ENCODE results near the gene NTRK3.

NTRK3 gene

DNA sequence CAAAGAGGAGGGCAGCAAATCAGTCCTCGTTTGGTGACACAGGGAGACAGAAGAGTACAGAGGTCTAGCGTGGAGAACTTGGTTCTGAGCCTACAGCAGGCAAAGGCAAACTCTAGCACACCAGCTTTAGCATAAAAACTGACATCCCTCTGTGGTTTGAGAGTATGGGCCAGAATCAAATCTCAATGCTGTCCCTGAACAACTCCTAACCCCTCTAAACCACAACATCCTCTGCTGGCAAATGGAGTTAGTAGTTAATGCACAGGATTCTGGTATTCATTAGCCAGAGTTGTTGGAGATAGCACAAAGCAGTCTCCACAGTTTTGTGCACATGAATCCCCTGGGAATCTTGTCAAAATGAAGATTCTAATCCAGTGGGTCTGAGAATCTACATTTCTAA, 315.8 kb downstream of the NTRK3 start:
- no peak for DNase-seq (ENCODE audit: low read depth)

DNA sequence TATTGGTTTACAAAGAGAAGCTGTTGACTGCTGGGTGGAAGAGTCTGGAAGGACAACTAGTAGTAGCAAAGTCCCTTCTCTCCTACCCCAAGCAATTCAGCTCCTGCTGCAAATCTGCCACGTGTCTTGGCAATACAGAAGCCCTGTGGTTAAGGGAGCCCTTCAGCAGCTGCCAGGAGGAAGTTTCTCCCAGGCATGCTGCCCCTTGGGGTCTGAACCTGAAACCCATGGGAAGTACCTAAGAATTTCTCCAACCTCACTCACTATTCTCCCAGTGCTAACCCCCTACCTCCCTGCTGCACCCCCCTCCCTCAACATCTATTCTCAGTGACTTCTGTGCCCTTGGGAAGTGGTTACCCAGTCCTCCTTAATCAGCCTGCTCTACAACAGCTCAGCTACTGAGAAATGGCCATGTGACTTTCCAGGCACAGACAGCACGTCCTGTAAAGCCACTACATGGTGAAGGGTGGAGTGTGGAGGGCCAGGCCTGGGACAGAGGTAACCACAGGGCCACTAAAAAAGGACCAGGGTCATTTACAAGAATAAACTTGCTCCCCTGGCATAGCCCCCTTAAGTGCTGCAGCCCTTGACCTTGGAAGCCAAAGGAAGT, 316.6 kb downstream of the NTRK3 start:
- DNase-seq (ENCODE audit: low read depth), result no peak

DNA sequence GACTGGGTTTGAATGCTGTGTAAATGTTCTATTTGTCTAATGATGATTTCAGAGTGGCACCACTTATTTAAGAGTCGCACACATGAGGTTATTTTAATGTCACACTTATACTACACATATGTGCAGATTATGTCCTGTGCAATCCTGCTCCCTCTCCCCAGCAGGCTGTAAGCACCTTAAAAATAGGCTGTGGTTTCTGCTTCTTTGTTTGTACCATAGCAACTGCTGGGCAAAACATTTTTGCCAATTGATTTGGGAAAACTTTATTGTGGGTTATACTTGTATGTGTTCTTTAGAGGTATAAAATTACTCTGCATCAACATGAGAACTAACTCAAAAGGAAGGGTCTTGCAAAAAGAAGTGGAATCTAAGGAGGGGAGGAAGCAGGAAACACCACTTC, 318.5 kb downstream of the NTRK3 start:
- DNase-seq (ENCODE audit: low read depth), result no peak

DNA sequence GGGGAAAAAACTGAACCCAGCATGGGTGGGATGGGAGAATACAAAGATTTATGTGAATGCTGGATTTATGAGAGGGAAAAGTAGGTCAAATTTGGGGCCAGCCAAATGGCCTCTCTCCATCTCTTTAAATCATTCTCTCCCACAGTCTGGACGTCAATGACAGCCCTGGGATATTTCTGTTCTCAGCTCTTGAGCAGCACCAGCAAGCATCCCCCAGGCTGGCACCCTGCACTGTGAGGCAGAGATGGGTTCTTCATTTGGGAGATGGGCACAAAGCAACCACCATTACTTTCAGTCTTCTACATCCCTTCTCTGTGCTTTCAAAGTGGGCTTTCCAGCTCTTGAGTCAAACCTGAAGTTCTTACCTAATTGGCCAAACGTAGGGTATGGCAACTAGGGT, 321.0 kb downstream of the NTRK3 start:
- no peak for DNase-seq (ENCODE audit: low read depth)

DNA sequence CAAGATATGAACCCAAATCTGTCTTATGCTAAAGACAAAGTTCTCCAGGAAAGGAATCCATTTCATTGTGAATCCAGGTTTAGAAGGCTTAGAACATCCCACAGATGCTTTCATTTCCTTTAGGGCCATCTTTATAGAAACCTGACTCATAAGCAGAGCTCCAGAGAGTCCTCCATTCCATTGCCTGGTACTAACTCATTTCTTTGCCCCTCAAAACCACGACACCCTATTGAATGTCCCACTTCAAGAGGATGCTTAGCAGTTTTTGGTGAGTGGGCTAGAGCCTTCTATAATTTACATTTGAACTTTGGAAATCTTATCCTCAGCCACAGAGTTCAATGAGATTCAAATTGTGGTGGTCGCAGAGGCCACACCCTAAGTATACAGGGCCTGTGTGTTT, 325.0 kb downstream of the NTRK3 start:
- no peak for DNase-seq (ENCODE audit: low read depth)

DNA sequence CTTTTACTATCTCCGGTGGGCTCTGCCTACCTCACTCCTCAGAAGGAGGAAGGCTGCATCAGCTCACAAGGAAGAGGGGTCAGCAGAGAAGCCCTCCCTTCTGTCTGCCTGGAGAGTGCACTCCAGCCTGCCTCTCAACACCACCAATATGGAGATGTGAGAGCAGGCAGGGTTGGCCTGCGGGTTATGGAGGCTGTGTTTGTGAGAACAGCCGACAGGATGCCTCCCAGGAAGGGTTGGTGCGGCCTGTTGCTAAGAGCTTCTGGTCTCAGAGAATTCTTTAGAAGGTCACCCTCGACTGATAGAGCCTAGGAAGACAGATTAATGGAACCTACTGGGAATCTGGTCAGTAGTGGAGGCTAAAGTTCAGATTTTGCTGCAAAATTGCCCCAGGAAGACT, 326.1 kb downstream of the NTRK3 start:
- DNase-seq (ENCODE audit: low read depth), result no peak

DNA sequence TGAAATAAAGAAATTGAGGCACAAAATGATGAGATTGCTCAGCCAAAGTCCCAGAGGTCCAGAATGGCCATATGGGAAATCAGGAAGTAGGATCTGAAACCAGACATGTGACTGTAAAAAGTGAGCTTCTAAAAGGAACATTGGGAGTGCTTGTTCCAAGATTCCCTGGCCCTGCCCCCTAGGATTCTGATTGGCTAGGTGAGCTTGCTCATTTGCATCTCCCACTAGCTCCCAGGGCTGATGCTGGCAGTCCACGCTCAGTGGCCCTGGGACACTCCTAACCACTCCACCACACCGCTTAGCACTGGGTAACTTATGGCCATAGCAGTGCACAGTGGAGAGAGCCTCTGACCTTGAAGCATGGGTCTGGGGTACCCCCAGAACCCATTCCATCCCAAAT, 326.7 kb downstream of the NTRK3 start:
- DNase-seq (ENCODE audit: low read depth), result no peak

DNA sequence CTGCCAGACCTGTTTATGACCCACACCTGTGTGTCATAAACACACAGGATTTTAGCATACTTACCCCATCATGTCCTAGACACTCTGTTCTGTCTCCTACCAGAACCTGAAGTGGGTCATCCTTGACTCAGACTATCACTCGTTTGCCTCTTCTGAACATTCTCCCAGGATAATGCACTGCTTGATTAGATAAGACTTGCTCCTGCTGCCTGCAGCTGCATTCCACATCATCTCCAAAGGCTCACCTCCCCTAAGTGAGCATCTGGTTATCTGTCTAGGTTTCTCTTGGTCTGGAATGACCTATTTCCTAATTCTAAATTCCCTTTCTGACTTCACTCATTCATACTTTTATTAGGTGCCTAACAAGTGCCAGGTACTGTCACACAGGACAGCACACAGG, 332.1 kb downstream of the NTRK3 start:
- DNase-seq (ENCODE audit: low read depth), result no peak

DNA sequence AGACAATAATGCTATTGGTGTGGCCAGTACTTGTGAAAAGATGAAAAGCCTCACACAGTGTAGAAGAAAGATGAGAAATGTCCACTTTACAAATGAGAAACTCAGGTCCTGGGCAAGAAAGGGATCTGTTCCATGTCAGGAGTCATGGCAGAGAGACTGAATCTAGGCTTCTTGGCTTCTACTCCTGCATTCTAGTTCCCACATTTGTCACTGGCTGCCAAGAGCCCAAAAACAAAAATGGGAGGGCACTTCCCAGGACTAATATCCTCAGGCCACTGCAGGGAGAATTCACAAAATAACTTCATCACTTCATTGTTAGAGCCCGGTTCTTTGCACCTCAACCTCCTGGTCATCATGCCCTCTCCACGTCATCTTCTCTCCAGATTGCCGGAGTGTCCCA, 337.5 kb downstream of the NTRK3 start:
- no peak for DNase-seq (ENCODE audit: low read depth)

DNA sequence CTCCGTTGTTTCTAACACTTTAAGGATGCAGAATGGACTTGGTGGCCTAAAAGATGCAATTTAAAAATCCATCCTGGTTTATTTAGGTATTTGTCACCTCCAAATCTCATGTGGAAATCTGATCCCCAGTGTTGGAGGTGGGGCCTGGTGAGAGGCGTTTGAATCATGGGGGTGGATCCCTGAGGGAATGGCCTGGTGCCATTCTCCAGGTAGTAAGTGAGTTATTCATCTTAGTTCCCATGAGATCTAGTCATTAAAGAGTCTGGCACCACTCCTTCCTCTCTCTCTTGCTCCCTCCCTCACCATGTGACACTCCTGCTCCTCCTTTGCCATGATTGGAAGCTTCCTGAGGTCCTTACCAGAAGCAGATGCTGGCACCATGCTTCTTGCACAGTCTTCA, 339.1 kb downstream of the NTRK3 start:
- no peak for DNase-seq (ENCODE audit: low read depth)

DNA sequence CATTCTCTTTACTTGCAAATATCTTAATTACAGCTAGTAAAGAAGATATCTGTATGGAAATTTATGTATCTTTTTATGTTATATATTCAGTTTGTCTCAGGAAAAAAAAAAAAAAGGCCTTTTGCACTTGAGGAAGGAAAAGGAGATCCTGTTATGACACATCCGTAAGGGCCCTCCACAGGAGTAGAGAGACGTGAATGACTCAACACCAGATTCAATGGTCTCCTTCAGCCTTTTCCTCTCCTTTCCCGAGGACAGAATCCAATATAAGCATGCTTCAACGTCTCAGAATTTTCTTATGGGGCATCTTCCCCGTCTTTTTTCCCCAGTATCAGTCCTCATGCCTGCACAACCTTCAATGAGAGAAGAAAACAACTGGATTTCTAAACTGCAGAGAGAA, 340.3 kb downstream of the NTRK3 start:
- DNase-seq (ENCODE audit: low read depth), result no peak

DNA sequence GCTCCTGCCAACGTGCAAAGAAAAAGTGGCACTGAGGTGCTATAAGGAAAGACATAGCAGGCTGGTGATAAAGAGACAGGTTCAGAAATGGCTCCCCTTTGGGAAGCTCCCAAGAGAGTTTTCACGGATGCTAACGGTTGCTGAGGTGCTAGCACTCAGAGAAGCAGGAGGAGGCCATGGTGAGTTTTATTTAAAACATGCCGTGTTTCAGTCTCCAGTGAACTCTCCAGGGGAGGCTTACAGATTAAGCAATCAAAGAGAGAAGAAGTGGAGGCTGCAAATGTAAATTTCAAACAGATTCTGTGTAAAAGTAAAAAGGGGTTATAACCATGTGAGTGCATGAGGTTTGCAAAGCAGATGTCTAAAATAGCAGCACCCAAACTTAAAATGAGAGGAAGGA, 346.2 kb downstream of the NTRK3 start:
- DNase-seq (ENCODE audit: low read depth), result no peak

DNA sequence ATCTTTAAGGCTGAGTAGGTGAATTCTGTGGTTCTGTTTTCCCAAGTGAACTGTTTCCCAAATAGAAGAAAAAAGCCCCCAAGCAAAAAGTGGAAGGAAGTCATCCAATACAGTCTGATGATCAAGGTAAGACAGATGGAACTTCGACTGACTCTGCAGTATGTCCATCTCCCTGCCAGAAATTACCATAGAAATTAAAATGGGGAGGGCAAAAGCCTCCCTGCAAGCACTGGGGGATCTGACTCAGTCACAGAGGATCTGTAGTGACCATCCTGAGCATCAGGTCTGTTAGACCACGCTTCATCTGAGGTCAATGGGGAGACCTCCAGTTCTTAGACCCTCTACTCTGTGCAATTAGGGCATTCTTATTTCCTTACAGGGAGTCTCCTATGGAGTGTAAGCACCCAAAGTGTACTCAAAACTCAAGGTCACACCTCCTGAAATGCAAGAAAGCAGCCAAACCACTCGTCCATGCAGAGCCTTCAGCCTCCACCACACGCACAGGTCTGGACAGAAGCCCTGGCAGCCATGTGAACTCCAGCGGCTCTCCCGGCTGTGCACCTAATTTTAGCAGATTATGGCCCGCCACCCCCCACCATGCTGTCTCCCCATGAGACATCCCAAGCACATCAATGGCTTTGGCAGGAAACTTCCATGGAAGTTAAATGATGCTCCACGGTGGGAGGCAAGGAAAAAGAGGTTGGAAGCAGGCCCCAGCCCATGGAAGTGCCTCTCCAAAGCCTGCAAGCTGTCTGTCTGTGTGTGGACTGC, 348.7 kb downstream of the NTRK3 start:
- no peak for DNase-seq (ENCODE audit: low read depth)

DNA sequence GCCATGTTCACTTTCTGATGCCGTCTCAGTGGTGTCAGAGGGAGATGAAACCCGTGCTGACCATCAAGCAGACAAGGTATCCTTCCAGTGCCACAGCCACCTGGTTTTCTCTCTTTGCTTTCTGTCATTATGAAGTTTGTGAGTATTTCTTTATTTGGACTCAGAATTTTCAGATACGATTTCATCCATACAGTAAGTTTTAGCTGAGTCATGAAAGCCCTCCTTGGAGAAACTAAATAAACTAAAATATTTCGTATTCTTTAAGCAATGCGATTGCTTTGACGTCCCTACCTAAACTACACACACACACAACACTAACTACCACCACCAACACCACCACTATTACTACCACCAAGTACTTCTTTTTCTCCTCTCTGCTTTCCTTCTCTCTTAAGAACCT, 350.1 kb downstream of the NTRK3 start:
- no peak for DNase-seq (ENCODE audit: low read depth)

DNA sequence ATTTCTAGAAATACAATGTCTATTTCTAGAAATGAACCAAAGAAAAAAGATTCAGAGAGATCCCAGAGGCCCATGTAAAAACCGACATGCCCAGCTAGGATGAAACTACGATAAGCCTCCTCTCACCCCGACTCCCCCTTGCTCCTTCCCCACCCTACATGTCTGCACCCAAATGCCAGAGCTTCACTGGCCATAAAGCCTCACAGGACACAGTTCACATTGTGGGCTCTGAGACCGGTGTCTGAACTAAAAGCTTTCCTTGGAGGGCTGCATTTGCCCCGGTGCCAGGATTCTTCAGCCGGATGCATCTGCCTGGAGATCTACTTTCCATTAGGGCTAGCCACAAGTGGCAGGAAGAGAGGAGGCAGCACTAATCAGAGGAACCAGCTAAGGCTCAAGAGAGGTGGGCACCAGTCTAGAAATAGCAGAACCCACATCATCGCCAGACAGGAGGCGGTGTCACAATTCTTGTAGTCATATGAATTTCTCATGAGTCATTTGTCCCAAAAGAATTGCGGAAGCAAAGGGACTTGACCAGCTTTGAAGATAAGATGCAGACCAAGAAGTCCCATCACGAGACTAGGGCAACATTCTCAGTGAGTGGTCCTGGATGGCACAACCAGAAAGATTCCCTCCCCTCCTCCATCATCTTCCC, 353.6 kb downstream of the NTRK3 start:
- DNase-seq (ENCODE audit: low read depth), result no peak

DNA sequence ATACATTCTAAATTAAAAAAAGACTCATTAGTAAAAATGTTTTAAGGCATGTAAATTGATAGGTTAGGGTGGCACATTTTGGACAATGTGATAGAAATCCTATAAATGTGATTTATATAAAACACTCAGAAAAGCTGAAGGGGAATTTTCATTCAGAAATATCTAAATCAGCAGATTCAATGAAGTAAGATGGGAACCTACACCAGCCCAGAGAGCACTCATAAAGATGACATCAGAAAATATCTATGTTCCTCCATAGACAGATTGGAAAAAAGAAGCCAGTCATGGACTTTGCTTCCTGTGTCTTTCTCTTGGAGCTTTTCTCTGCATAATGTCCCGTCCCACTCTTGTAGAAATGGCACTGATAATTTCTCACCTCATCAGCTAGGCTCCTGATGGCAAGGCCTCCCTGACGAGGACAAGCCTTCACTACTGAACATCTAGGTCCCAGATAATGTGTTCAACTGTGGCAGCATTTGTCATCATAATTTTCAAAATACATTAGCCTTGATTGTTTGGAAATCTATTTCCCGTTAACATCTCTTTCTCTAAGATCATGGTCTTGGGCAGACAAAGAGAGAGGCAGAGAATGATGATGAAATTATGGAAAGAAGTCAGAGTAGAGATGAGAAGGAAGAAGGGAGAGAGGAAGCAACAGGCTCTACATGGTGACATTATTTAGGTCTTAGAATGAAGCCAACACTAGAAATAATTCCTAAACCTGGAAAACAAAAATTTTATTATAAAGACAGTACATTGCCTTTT, 354.4 kb downstream of the NTRK3 start:
- no peak for DNase-seq (ENCODE audit: low read depth)

DNA sequence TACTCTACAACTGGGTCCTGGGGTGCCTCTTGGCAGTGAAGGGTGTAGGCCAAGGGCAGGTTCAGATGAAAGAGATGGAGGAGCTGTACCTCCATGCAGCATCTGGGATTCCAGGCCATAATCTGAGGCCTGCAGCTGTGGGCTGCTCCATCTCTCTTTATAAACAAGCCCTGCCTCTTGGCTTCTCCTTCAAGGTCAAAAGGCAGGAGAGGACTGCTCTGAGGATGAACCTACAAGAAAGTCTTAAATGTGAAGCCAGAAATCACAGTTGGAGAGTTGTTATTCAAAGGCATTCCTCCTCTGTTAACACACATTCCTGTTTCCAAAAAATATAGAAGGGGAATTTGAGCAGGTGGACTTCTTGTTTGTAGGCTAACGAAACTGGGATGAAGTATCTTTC, 355.5 kb downstream of the NTRK3 start:
- no peak for DNase-seq (ENCODE audit: low read depth)

DNA sequence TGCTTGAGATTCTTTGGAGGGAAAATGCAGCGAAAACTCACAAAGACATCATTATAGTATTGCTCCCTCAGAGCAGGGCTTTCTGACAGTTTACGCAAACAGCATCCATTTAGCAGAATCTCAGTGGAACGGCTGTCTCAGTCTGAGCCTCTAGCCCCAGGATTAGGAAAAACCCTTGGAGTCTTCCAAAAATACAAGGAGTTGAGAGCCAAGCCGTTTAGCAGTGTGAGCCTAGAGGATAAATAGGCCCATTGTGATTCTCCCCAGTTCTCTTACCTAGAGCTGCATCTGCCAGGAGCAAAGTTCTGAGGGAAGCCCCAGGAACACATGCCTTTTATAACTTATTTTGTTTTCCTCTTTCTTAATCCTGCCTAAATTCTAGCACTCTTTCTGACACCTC, 359.6 kb downstream of the NTRK3 start:
- no peak for DNase-seq (ENCODE audit: low read depth)

DNA sequence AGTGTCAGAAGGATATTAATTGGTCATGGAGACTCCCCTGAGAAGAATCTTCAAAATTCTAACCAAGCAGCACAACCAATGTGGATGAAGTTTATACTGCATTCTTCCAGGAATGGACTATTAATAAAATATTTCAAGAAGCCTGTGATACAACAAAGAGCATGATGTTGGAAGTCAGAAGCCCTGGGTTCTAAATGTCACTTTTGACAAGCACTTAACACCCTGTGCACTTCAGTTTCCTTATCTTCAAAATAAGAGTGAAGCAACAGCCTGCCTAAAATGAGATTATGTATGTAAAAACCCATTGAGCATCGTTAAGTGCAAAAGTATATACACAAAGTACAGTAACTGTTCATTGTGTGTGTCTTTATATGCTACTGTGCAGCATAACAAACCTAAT, 369.4 kb downstream of the NTRK3 start:
- DNase-seq (ENCODE audit: low read depth), result no peak

DNA sequence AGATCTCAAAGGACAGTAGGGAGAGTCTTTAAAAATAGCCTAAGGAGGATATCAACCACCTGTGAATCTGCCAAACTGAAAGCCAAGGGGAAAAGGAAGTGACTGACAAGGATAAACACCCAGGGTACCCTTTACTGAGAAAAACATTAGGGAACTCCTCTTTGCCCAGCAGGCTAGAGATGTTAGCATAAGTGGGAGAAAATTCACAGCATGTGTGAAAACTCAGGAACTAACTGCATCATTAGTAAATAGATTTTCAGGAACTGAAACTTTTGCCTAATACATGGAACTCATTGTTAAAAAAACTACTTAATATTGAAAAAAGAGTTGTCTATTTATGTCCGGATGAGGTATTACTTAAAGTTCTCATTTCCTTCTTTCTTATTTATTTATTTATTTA, 375.5 kb downstream of the NTRK3 start:
- DNase-seq (ENCODE audit: low read depth), result no peak

DNA sequence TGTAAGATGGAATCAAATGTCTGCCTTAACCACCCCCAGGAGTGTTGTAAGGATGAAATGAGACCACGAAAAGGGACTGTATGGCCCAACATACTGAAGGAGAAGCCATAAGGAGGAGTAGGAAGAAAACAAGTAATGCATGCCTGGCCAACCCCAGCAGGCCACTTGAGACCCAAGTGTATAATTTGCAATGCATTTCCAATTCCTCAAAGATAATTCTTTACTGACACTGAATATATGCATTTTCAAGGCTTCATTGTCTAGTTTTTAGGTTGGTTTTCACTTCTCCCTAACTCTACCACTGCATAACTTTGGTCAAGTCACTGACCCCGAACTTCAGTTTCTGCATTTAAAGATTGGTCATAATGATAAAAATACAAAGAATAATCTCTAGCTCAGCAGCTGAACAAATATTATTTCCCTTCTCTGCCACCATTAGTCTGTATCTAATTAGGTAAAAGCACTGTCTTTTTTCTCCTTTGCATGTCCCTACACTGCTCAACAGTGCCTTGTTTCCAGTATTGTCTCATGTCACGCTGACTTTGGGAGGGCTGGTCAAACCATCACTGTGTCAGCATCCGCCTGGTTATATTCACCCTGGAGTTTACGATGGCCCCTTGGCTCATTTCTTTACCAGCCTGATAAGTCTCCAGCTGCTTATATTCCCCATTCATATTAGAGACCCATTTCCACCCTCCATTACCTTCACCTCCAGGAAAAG, 378.6 kb downstream of the NTRK3 start:
- no peak for DNase-seq (ENCODE audit: low read depth)
